ENCODE measurements around the gene DCTN3. TPM values are rescaled to one million over a fixed set of nuclear protein-coding genes. Genes with fewer than 3 reads are reported as not detected.

The DCTN3 gene
- total and polyA plus RNA-seq, 2 experiments from 2014 or later: 12.9 to 17.9 TPM

DNA sequence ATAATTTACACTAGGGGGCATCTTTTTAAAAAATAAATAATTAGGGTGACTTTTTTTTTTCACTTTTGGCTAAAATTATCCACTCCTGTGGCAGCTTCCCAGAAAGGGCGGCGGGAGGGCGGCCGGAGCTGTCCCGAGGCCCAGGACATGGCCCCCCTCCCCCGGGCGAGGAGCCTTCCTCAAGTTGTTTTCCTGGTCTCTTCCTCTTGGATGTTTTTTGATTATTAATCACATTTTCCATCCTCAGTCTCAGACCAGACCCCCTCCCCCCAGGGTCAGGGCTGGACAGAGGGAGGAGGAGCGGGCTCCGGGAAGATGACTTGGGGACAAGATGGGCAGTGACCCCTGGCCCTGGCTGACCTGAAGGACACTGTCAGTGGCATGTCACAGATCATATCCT is 26.1 kb downstream of the DCTN3 start (continued):
- TF ChIP-seq, protein P1, sequence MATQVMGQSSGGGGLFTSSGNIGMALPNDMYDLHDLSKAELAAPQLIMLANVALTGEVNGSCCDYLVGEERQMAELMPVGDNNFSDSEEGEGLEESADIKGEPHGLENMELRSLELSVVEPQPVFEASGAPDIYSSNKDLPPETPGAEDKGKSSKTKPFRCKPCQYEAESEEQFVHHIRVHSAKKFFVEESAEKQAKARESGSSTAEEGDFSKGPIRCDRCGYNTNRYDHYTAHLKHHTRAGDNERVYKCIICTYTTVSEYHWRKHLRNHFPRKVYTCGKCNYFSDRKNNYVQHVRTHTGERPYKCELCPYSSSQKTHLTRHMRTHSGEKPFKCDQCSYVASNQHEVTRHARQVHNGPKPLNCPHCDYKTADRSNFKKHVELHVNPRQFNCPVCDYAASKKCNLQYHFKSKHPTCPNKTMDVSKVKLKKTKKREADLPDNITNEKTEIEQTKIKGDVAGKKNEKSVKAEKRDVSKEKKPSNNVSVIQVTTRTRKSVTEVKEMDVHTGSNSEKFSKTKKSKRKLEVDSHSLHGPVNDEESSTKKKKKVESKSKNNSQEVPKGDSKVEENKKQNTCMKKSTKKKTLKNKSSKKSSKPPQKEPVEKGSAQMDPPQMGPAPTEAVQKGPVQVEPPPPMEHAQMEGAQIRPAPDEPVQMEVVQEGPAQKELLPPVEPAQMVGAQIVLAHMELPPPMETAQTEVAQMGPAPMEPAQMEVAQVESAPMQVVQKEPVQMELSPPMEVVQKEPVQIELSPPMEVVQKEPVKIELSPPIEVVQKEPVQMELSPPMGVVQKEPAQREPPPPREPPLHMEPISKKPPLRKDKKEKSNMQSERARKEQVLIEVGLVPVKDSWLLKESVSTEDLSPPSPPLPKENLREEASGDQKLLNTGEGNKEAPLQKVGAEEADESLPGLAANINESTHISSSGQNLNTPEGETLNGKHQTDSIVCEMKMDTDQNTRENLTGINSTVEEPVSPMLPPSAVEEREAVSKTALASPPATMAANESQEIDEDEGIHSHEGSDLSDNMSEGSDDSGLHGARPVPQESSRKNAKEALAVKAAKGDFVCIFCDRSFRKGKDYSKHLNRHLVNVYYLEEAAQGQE (IDR thresholded peaks at IDR 0.05; ENCODE audit: unreplicated experiment): no peak
- no peak for TF ChIP-seq EZH2 (IDR thresholded peaks at IDR 0.05; ENCODE audit: low read depth, unreplicated experiment)

DNA sequence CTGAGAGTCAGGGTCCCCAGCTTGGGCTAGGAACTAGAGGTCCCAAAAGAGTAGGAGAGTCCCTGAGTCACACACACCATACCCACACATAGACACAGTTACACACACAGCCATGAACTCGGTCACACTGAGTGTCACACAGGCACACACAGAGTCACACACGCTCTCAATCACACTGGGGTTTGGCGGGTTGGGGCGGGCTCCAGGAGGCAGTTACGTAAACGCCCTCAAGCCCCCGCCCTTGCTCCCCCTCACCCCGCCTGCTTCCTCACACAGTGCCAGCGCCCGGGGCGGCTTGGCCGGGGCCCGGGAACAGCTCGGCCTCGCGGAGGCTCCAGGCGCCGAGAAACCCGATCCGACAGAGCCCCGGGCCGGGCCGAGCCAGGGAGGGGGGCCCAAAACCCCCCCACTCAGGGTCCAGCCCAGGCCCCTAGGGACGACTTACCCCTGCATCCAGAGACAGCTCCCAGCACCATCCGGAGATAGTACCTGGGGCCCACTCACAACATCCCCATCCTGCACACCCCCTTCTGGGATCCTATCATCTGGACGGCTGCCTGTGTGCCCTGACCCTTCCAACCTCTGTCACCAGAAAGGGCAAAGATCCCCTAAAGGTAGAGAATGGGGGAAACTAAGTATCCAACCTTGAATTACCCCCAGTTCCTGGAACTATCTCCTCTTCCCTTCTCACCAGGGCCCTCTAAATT is 27.2 kb downstream of the DCTN3 start:
- no peaks in the 10 kb centered on the region for H3K36me3 ChIP-seq (ENCODE audit: insufficient read depth)
- peak overlapping the region; percentile 52 for H2AFZ ChIP-seq
- peaks cover 76% of the 10 kb centered on the region for H3K27me3 ChIP-seq (ENCODE audit: insufficient read depth)
- ATAC-seq (peak; percentile 44), DNase-seq (ENCODE audit: low spot score) (peak; percentile 74)
- H3K79me2 ChIP-seq (replicated peaks; ENCODE audit: insufficient read depth): no peaks in the 10 kb centered on the region
- Mint-ChIP-seq H3K36me3 (ENCODE audit: low read depth) (no peaks in the 10 kb centered on the region; the same call in 2 of the 3 replicates), H3K9me3 (peaks cover 3% of the 10 kb centered on the region; the same call in 1 of the 3 replicates), H3K4me3 (peak overlapping the region; percentile 62), H3K27ac (no peak overlapping the region), H3K27me3 (ENCODE audit: insufficient read depth, low read depth, poor library complexity) (peaks cover 59% of the 10 kb centered on the region), H3K4me1 (peaks cover 26% of the 10 kb centered on the region)
- H3K4me2 ChIP-seq: peak overlapping the region; percentile 94
- TF ChIP-seq, protein P2, sequence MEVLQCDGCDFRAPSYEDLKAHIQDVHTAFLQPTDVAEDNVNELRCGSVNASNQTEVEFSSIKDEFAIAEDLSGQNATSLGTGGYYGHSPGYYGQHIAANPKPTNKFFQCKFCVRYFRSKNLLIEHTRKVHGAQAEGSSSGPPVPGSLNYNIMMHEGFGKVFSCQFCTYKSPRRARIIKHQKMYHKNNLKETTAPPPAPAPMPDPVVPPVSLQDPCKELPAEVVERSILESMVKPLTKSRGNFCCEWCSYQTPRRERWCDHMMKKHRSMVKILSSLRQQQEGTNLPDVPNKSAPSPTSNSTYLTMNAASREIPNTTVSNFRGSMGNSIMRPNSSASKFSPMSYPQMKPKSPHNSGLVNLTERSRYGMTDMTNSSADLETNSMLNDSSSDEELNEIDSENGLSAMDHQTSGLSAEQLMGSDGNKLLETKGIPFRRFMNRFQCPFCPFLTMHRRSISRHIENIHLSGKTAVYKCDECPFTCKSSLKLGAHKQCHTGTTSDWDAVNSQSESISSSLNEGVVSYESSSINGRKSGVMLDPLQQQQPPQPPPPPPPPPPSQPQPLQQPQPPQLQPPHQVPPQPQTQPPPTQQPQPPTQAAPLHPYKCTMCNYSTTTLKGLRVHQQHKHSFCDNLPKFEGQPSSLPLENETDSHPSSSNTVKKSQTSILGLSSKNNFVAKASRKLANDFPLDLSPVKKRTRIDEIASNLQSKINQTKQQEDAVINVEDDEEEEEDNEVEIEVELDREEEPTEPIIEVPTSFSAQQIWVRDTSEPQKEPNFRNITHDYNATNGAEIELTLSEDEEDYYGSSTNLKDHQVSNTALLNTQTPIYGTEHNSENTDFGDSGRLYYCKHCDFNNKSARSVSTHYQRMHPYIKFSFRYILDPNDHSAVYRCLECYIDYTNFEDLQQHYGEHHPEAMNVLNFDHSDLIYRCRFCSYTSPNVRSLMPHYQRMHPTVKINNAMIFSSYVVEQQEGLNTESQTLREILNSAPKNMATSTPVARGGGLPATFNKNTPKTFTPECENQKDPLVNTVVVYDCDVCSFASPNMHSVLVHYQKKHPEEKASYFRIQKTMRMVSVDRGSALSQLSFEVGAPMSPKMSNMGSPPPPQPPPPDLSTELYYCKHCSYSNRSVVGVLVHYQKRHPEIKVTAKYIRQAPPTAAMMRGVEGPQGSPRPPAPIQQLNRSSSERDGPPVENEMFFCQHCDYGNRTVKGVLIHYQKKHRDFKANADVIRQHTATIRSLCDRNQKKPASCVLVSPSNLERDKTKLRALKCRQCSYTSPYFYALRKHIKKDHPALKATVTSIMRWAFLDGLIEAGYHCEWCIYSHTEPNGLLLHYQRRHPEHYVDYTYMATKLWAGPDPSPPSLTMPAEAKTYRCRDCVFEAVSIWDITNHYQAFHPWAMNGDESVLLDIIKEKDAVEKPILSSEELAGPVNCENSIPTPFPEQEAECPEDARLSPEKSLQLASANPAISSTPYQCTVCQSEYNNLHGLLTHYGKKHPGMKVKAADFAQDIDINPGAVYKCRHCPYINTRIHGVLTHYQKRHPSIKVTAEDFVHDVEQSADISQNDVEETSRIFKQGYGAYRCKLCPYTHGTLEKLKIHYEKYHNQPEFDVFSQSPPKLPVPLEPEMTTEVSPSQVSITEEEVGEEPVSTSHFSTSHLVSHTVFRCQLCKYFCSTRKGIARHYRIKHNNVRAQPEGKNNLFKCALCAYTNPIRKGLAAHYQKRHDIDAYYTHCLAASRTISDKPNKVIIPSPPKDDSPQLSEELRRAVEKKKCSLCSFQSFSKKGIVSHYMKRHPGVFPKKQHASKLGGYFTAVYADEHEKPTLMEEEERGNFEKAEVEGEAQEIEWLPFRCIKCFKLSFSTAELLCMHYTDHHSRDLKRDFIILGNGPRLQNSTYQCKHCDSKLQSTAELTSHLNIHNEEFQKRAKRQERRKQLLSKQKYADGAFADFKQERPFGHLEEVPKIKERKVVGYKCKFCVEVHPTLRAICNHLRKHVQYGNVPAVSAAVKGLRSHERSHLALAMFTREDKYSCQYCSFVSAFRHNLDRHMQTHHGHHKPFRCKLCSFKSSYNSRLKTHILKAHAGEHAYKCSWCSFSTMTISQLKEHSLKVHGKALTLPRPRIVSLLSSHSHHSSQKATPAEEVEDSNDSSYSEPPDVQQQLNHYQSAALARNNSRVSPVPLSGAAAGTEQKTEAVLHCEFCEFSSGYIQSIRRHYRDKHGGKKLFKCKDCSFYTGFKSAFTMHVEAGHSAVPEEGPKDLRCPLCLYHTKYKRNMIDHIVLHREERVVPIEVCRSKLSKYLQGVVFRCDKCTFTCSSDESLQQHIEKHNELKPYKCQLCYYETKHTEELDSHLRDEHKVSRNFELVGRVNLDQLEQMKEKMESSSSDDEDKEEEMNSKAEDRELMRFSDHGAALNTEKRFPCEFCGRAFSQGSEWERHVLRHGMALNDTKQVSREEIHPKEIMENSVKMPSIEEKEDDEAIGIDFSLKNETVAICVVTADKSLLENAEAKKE (CRISPR knock-in tag; IDR thresholded peaks at IDR 0.05): no peak
- no peak for TF ChIP-seq JUNB (IDR thresholded peaks at IDR 0.05; ENCODE audit: unreplicated experiment)
- no peak for TF ChIP-seq NANOG (IDR thresholded peaks at IDR 0.05; ENCODE audit: borderline replicate concordance)
- TF ChIP-seq STAT1 (IDR thresholded peaks at IDR 0.05; ENCODE audit: unreplicated experiment): no peak
- H4K20me1 ChIP-seq (replicated peaks; ENCODE audit: insufficient read depth): peaks cover 6% of the 10 kb centered on the region
- no peaks in the 10 kb centered on the region for H3K9me2 ChIP-seq (ENCODE audit: insufficient read depth)
- no peak overlapping the region for H3K27ac ChIP-seq (ENCODE audit: low read depth)
- peaks cover 37% of the 10 kb centered on the region; the same call in 1 of the 2 replicates for H3K4me1 ChIP-seq (ENCODE audit: insufficient read depth)
- H3F3A ChIP-seq (replicated peaks; ENCODE audit: low read depth): no peaks in the 10 kb centered on the region
- peak overlapping the region; percentile 70 for H3K4me3 ChIP-seq

Measured in GM23338 (cell line).